MCF 10A (cell line): ENCODE measurements around the gene NRG3. TPM values are rescaled to one million over a fixed set of nuclear protein-coding genes. Genes with fewer than 3 reads are reported as not detected.

Experiments used
- BruUV-seq: library from RNA; stranded (reverse); fragments of 400-500 nt; replicated peaks from 2 replicates; lab custom pipeline; 2021; lab: Mats Ljungman, UMichigan
- CTCF ChIA-PET: fragments of 300-600 bp; sonication (Branson Sonifier 250); formaldehyde crosslinking; extraction: SDS; loops from one replicate; lab custom pipeline; 2021; ENCODE audit warnings: antibody characterized with exemption, inconsistent platforms; lab: Yijun Ruan, JAX
- POLR2A ChIA-PET: fragments of 300-600, 350-650 bp; sonication (Branson Sonifier 250); formaldehyde crosslinking; extraction: SDS; loops from one replicate; lab custom pipeline; 2020; ENCODE audit warnings: antibody characterized with exemption, inconsistent platforms; lab: Yijun Ruan, JAX
- DNase-seq: peaks from one replicate; pipeline ENCODE4 v3.0.0-alpha.2; 2018; ENCODE audit not compliant: unreplicated experiment
- H3K27ac Mint-ChIP-seq: one replicate; pipeline ENCODE4 v1.8.0; 2022; ENCODE audit warnings: mild to moderate bottlenecking, low read depth, mixed read lengths; ENCODE audit not compliant: unreplicated experiment
- H3K27me3 Mint-ChIP-seq: one replicate; pipeline ENCODE4 v1.8.0; 2022; ENCODE audit warnings: mixed read lengths; ENCODE audit not compliant: insufficient read depth, unreplicated experiment
- H3K36me3 Mint-ChIP-seq: one replicate; pipeline ENCODE4 v1.8.0; 2022; ENCODE audit warnings: mild to moderate bottlenecking, moderate library complexity, mixed read lengths; ENCODE audit not compliant: insufficient read depth, unreplicated experiment
- H3K4me1 Mint-ChIP-seq: one replicate; pipeline ENCODE4 v1.8.0; 2022; ENCODE audit warnings: mixed read lengths; ENCODE audit not compliant: insufficient read depth, unreplicated experiment
- H3K4me3 Mint-ChIP-seq: one replicate; pipeline ENCODE4 v1.8.0; 2022; ENCODE audit warnings: mild to moderate bottlenecking, moderate library complexity, mixed read lengths; ENCODE audit not compliant: unreplicated experiment
- H3K9me3 Mint-ChIP-seq: one replicate; pipeline ENCODE4 v1.8.0; 2022; ENCODE audit warnings: mixed read lengths; ENCODE audit not compliant: unreplicated experiment
- CTCF ChIP-seq: fragments of 200-600 bp; IDR thresholded peaks from one replicate; pipeline ENCODE4 v1.8.0; 2022; ENCODE audit warnings: antibody characterized with exemption, mild to moderate bottlenecking; ENCODE audit not compliant: unreplicated experiment
- intact Hi-C: fragments of 100-400 bp; cut with micrococcal nuclease; formaldehyde crosslinking; loops from 2 replicates; pipeline ENCODE4 v1.14.1; 2022
- total RNA-seq: library from RNA; stranded (reverse); gene quantifications from 2 replicates; pipeline ENCODE4 v1.2.3, GENCODE V29; 2022

NRG3 gene
- total RNA-seq, 1 experiment from 2014 or later = not detected

GRCh38 chr10:81873932-81874816 lies 820 bp upstream of the NRG3 start:
- BruUV-seq = no TSS peak
- Mint-ChIP-seq H3K36me3 (no peaks in the 10 kb centered on the region), H3K27ac (no peak overlapping the region), H3K4me1 (peaks cover 23% of the 10 kb centered on the region), H3K9me3 (peaks cover 8% of the 10 kb centered on the region), H3K27me3 (no peaks in the 10 kb centered on the region), H3K4me3 (no peak overlapping the region)
- intact Hi-C loops = no loop called here
- CTCF ChIA-PET = no interaction called here
- no peak for TF ChIP-seq CTCF
- no peak for DNase-seq
- POLR2A ChIA-PET = no interaction called here

- Mint-ChIP-seq H3K36me3 (no peaks in the 10 kb centered on the region), H3K27ac (no peak overlapping the region), H3K27me3 (no peaks in the 10 kb centered on the region), H3K4me1 (peaks cover 23% of the 10 kb centered on the region), H3K9me3 (peaks cover 8% of the 10 kb centered on the region), H3K4me3 (no peak overlapping the region)
- TF ChIP-seq CTCF = no peak
- intact Hi-C loops = no loop called here
- POLR2A ChIA-PET = no interaction called here
- CTCF ChIA-PET = no interaction called here
- DNase-seq = no peak
- no TSS peak for BruUV-seq
Observed at GRCh38 chr10:81875467-81876252, 666 bp downstream of the NRG3 start.

- ChIA-PET POLR2A (no interaction called here), CTCF (interaction anchor here (0.6 kb wide), 1 partner anchor 44 kb away, joined by 3 read pairs; no protein-coding TSS in a partner anchor)
- peaks cover 8% of the 10 kb centered on the region for H3K9me3 Mint-ChIP-seq
- no TSS peak for BruUV-seq
- no peaks in the 10 kb centered on the region for H3K27me3 Mint-ChIP-seq
- H3K4me1 Mint-ChIP-seq = peaks cover 22% of the 10 kb centered on the region
- intact Hi-C loops = no loop called here
- DNase-seq = no peak
- H3K36me3 Mint-ChIP-seq = no peaks in the 10 kb centered on the region
- no peak for TF ChIP-seq CTCF
- H3K27ac Mint-ChIP-seq = no peak overlapping the region
- no peak overlapping the region for H3K4me3 Mint-ChIP-seq
Observed at GRCh38 chr10:81876253-81877077, 1.5 kb downstream of the NRG3 start.
